Retinal pigment epithelial cell (primary cell): ENCODE results near the gene PIGK.

Source experiments
- DNase-seq: peaks from one replicate; pipeline ENCODE4 v3.0.0-alpha.2; 2010; ENCODE audit warnings: low read depth
- H3K4me3 ChIP-seq: 2 replicates; pipeline ENCODE4 v1.5.1; 2011; ENCODE audit warnings: mild to moderate bottlenecking, low read length, control low read depth, moderate library complexity
- TF ChIP-seq, protein P1 (sequence below): conservative IDR thresholded peaks from 2 replicates; pipeline ENCODE4 v1.5.1; 2011; ENCODE audit warnings: low read depth, low read length, control low read depth, inconsistent platforms

PIGK gene

DNA sequence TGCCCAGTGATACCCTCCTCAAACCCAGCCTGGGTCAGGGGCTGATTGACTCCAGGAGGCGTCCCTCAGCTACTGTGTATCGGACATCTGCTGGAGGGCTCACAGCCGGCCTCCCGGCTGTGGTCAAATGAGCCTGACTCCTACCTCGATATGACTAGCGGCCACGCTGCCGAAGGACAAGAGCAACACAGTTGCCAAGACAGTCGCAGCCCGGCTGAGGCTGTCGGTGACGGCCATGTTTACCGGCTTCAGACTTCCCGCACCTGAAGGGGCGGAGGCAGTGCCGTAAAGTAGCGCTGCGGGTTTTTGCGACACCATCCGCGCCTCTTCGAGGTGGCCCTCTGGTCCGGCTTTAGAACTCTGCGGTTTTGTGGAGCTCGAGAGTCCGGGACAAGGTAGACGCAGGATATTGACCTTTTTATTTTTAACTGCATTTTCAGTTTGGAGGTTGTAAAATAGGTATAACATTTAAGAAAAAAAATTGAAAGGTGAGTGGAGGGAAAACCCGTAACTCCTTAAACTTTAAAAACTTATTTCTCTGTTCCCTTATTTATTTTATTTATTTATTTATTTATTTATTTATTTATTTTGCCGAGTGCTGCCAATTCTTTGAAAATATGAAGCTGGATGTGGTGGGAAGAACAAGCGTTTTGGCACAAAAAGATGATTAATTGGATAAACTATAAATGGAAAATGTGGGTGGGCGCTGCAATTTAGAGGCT lies at the start of gene PIGK:
Gene PIGK, minus strand, starts transcription at position 265 of the 722 bp plus-strand sequence. Its CDS starts 28 bp downstream, at position 237.
- peak; percentile 62 for DNase-seq
- H3K4me3 ChIP-seq: peak within 1 kb of the TSS; percentile 97

DNA sequence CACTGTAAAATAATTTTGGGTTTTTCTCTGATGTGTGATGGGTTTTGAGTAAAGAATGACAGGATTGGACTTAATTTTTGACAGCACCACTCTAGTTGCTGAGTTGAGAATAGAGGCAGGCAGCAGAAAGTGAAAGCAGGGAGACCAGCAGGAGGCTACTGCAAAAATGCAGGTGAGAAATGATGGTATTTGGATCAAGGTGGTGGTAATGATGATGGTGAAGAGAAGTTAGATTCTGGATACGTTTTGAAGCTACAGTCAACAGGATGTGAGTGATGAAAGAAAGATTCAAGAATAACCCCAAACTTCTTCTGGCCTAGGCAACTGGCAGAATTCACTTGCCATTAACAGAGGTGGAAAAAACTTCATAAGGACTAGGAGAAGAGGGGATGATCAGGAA lies 47.8 kb upstream of the PIGK start:
- TF ChIP-seq, protein P1, sequence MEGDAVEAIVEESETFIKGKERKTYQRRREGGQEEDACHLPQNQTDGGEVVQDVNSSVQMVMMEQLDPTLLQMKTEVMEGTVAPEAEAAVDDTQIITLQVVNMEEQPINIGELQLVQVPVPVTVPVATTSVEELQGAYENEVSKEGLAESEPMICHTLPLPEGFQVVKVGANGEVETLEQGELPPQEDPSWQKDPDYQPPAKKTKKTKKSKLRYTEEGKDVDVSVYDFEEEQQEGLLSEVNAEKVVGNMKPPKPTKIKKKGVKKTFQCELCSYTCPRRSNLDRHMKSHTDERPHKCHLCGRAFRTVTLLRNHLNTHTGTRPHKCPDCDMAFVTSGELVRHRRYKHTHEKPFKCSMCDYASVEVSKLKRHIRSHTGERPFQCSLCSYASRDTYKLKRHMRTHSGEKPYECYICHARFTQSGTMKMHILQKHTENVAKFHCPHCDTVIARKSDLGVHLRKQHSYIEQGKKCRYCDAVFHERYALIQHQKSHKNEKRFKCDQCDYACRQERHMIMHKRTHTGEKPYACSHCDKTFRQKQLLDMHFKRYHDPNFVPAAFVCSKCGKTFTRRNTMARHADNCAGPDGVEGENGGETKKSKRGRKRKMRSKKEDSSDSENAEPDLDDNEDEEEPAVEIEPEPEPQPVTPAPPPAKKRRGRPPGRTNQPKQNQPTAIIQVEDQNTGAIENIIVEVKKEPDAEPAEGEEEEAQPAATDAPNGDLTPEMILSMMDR: no peak
- no peak for DNase-seq
- H3K4me3 ChIP-seq: no peak overlapping the region

More for the DNA sequence above, at the start of gene PIGK:
- TF ChIP-seq, protein P1: peak; percentile 11

DNA sequence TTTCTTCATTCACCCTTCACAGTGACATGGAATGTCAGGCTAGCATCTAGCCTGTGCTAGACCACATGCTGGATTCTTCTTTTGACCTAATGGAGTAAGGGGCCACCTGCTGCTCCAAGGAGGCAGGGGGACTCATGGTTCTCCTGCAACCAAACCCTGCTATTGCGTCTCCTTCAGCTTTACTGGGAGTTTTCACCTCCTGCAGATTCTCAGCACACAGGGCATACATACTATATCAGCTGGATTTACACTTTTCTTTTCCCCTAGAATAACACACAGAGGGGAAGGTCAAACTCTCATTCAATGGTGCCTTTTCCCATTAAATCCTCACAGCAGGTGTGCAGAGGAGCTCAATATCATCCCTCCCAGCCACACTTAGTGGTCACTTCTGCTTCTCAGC lies 46.0 kb upstream of the PIGK start:
- H3K4me3 ChIP-seq: no peak overlapping the region
- DNase-seq: no peak
- TF ChIP-seq, protein P1: no peak

DNA sequence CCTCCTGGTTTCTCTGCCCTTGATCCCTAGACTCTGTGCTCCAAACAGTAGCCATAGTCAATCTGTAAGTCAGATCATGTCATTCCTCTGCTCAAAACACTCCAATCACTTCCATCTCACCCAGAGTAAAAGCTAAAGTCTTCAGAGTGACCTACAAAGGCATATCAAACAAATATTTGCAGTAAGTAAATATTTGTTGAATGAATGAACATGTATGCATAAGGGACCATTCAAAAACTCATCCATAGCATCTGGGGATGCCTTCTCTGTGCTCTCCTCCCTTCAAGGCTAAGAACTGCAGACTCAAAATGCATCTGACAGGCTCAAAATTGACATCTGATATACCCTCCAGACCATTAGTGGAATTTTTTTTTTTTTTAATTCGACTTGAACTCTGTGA lies 44.5 kb upstream of the PIGK start:
- TF ChIP-seq, protein P1: no peak
- no peak for DNase-seq

DNA sequence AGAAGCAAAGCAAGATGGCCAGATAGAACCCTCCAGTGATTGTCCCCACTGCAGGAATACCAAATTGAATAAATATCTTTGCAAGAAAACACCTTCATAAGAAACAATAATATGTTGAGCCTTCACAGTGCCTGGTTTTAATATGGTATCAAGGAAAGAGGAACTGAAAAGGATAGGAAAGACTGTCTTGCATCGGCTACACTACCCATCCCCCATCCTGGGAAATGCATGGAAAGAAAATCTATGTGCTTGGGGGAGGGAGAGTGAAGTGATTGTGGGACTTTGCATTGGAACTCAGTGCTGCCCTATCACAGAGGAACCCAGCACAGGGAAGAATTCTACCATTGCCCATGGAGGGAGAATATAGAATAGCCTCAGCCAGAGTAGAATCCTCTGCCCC lies 34.0 kb upstream of the PIGK start:
- H3K4me3 ChIP-seq: no peak overlapping the region
- DNase-seq: no peak
- TF ChIP-seq, protein P1: no peak

More for the DNA sequence above, 44.5 kb upstream of the PIGK start:
- no peak overlapping the region for H3K4me3 ChIP-seq

DNA sequence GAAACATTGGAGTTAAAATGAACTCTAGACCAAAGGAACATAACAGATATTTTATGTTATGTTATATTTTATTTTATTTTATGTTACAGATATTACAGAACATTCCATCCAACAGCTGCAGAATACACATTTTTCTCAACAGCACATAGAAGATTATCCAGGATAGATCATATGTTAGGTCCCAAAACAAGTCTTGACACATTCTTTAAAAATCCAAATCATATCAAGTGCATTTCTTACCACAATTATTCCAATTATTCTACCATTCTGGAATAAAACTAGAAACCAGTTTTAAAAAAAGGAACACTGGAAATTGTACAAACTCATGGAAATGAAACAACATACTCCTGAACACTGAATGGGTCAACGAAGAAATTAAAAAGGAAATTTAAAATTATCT lies 30.9 kb upstream of the PIGK start:
- DNase-seq: no peak
- H3K4me3 ChIP-seq: no peak overlapping the region
- TF ChIP-seq, protein P1: no peak

DNA sequence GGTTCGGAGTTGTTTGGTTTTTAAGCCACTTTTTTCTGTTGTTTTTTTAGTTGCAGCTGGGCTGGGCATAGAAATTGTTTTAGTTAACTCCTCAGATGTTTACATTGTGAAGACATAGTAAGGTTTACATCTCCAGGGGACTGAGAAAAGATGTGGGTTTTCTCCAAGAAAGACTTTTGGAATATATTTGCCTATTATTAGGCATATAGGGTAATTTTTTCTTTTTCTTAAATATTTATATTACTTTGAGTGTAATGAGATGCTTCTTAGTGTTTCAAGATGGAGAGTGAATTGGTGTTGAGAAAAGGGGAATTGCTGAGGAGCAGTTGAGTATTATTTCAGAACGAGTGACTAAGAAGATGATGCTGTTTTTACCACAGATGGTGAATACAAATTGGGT lies 26.6 kb upstream of the PIGK start:
- H3K4me3 ChIP-seq: no peak overlapping the region
- TF ChIP-seq, protein P1: no peak
- no peak for DNase-seq
